ENCODE results near the gene LYRM4.

LYRM4 gene

DNA sequence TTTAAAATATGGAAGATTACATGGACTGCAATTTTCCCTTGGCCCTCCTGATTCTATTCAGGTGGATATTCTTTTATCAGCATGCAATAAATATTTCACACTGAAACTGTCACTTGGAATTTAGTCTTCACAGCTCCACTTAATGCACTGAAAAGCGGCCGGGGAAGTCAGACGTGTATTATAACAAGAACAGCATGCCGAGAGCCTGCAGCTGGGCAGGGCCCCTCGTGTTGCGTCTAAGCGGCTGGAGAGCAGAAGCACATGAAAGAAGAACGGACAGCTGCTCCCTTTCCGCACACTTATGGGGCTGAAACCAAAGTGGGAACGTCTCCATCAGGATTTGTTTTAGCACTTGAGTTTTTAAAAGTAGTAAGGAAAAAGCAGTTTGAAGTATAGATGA is 57.2 kb downstream of the LYRM4 start:
- DNase-seq, result no peak

DNA sequence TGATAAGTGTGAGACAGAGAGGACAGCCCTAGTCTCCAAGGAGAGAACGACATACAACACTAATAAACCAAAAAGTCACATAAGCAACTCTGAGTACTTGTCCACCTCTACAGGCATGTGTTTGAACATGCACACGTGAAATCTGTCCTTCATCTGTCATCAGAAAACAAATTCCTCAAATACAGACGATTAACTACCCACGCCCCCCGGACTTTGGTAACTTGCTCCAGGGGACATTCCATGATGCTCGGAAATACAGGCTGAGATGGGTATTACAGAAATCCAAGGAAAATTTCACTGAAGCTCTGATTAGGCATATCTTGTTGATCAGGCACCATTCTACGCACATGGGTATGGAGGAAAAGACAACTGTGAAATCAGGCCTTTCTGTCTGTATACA is 57.8 kb downstream of the LYRM4 start:
- no peak for DNase-seq

DNA sequence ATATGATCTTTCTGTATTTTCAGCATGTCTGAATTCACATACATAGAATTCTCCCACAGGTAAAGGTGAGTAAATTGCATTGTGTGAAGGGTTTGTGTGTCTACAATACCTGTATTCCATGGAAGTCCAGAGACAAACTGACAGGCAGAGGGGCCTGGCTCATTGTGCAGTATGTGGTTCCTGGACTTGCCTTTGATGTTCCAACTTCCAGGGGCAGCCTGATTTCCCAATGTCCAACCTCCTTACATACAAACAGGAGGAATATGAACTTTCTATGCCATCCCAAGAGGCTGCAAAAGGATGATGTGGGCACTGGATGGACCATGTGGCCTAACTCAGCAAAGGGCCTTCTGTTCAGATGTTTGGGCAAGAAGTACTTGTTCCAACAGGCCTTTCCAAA is 58.5 kb downstream of the LYRM4 start:
- DNase-seq, result no peak

DNA sequence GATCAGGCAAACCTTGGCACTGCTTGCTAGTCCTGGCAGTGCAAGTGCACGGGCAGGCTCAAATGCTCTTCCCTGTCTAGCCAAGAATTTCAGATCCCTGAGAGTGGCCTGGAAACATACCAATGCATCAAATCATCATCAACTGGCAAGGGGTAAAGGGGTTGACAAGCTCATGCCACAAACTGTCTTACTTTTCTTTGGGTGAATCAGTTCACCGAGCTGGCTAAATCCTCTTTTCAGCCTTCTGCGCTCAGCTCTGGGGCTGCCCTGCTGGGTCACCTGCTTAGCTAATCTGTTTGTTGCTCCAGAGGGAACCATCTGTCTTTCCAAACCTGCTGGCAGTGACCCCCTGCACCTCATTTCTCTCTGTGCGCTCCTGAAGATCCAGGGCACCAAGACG is 59.5 kb downstream of the LYRM4 start:
- DNase-seq, result no peak

DNA sequence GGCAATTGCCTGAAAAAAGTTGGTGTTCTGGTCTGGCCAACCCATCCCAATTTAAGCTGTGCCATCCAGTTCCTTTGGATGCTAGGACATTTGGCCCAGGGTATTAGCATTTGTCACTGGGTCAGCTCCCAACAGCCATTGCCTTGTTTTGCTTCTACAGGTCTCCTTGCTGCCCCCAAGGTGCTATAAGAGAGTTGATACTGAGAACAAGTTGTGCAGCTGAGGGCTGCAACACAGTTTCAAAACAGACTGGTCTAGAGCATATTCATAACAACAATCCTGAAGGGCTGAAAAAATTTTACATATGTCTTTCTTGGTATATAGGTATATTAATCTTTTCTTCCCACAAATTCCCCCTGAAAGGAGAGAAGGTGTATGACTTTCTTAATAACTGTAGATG is 61.0 kb downstream of the LYRM4 start:
- no peak for DNase-seq

DNA sequence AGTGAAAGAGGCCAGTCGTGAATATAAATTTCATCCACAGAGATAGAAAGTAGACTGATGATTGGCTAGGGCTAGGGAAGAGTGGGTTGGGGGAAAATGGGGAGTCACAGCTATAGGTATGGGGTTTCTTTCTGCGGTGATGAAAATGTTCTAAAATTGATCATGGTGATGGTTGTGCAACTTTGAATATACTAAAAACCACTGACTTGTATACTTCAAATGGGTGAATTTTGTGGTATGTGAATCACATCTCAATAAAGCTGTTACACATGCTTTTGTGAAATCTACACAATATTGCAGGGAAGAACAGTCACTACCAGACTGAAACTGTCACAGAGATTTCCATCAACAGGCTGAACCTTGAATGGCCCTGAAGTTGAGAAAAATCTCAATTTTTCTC is 61.5 kb downstream of the LYRM4 start:
- no peak for DNase-seq

DNA sequence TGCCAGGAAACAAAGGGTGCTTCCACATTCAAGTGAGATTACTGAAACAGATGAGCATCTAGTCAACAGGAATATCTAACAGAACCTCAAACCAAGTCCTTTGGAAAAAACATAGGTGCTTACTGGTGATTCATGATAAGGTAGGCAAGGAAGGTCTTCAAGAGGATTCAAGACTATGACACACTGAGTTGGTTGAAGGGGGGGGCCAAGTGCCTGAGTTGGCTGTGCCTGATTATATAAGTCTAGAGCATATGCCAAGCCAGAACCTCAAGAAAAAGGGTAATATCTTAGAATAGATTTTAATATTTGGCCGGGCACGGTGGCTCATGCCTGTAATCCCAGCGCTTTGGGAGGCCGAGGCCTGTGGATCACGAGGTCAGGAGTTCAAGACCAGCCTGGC is 63.7 kb downstream of the LYRM4 start:
- DNase-seq, result no peak

DNA sequence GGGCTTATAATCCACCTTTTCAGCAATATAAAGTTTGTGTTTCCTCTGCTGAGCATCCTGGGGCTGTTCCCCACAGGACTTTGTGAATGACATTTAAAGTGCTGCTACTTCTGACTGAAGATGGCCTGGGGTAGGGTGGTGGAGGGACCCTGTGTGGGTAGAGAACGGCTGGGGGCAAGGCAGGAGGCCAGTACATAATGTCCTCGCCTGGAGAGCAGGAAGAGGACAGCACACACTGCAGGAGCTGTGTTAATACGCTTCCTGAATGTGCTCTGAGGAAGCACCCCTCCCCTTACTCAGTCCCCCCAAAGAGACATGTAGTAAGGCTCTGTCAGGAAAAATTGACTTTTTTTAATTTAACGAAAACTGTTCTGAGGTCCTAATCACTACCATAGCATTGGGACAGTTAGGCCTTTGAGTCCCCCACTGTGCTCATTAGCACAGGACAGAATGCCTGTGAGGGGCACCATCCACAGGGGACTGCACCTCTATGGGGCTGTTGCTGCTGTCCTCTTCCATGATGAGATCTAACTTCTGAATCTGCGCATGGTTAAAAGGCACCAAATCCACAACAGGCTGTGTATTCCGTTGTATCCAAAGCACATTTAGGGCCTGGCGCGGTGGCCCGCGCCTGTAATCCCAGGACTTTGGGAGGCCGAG is 68.5 kb downstream of the LYRM4 start:
- no peak for DNase-seq

DNA sequence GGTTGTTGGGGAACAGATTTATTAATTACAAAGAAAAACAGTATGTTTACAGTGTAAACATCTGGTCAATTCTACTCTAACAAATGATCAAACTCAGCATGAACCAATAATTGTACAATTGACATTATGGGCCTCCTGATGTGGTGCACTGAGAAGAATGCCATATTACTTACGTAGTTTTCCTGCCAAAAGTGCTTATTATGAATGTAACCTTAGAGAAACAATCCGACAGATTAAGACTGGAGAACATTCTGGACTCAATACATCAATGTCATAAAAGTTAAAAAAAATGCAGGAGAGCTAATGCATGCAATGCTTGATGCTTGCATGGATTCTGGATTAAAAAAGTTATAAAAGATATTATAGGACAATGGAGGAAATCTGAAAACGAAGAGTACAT is 69.0 kb downstream of the LYRM4 start:
- no peak for DNase-seq

DNA sequence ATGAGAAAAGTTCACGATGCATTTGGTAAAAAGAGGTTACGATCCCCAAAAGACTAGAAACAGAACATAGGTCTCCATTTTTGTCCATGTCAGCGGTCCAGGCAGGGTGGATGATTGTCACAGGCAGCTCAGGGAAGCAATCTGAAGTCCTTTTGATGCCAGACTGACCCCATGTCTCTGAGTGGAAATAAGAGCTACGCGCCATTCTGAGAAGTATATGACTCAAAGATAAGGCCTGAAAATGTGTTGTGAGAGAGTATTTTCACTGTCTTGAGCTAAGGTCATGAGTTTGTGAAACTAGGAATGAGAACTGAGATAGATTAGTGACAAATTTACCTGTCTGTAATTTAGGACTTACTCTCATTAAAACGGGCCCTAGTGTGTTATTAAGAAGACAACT is 69.5 kb downstream of the LYRM4 start:
- no peak for DNase-seq

DNA sequence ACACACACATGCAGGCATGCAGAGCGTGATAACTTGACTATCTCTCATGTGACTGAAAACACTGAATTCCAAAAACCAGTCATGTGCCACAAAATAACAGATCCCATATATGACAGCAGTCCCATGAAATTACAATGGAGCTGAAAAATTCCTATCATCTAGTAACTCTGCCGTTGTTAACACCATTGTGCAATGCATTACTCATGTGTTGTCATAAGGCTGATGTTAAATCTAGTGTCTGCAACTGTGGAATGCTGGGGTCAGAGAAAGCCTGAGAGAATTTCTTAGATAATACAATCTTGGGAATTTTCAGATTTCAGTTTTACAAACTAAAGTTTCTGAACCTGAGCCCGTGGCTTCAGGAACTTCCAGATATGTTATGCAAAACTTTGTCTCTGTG is 70.2 kb downstream of the LYRM4 start:
- DNase-seq, result no peak

DNA sequence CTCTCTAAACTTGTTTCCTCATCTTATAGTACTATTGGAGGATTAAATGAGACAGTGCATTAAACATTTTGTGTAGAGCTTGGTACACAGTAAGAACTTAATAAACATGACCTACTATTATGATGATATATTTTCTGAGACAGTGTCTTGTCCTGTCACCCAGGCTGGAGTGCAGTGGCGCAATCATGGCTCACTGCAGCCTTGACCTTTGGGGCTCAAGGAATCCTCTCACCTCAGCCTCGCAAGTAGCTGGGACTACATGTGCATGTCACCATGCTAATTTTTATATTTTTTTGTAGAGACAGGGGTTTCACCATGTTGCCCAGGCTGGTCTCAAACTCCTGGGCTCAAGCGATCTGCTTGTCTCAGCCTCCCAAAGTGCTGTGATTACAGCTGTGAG is 72.1 kb downstream of the LYRM4 start:
- no peak for DNase-seq

DNA sequence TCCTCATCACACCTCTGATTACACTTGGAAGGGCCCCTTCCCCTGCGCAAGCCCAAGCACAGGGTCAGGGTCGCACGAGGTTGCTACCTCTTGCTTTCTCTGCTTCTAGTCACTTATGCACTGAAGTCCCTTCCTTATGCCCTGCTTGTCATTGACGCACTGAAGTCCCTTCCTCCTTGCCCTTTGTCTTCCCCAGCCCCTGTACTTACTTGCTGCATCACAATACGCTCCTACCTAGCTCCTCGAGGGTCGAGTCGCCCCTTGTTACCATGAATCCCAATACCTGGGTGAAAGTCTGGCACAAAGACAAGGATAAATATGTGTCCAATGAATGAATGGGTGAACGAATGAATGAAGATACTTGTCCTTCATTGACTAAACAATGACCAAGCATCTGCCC is 75.9 kb downstream of the LYRM4 start:
- DNase-seq, result no peak

DNA sequence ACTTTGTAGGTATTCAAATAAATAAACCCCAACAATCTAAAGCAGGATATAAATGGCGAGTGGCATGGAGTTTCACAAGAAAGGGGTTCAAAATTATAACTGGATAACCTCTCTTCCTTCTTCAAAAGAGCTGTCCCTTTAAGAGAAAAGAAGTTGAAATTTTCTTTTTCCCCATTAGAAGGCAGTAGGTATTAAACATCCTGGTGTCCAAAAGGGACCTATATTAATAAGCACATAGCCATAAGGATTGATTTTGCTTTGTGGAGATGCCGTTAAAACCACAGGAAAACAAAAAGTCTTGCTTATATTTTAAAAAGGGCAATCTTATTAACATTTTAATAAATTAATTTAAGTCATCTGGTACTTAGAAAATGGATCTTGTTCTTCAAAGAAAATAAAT is 76.5 kb downstream of the LYRM4 start:
- DNase-seq, result no peak

DNA sequence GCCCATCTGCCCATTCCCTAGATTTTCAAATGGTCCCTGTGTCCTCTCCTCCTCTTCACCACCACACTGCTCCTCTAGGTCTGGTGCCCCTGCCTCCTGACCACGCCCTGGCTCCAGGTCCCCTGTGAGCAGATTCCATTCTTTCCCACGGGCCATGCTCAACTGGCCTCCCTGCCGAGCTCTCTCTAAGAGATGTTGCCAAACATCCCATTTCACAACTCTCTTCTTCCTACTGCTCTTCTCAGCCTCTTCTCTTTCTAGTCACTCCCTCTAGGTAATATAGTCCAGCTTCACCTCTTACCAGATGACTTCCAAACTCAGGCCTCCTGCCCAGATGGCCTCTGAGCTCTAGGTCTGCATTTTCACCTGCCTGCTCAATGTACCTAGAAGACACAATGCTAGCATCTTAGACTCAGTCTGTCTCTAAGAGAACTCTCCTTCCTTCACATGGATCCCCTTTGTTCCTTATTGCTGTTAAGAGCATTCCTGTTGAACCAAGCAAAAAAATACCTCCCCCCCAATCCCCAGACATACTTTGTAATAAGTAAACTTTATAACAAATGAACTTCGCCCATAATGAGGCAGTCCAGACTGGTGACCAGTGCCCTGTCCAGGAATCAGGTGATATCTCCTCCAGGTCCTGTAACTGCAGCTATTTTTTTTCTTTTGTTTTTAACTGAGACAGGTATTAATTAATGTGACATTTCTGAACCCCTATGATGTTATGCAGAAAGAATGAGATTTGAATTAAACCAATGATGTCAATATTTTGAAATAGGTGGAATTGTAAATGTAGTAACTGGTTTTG is 79.0 kb downstream of the LYRM4 start:
- no peak for DNase-seq

DNA sequence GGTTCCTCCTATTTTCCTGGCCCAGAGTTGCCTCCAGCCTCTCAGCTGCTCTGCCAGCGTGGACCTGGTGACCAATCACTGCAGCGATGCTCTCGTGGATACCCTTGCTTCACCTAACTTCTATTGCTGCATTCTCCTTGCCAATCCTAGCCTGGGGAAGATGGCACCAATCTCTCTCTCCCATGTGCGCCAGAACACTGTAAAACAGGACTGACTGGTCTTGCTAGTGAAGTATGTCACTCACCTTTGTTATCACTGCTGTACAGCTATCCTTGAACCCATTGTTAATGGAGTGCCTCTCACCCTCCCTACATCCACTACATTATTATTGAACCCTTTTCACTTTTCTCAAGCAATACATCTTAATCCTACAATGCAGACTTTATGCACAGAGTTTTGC is 80.1 kb downstream of the LYRM4 start:
- DNase-seq, result no peak

DNA sequence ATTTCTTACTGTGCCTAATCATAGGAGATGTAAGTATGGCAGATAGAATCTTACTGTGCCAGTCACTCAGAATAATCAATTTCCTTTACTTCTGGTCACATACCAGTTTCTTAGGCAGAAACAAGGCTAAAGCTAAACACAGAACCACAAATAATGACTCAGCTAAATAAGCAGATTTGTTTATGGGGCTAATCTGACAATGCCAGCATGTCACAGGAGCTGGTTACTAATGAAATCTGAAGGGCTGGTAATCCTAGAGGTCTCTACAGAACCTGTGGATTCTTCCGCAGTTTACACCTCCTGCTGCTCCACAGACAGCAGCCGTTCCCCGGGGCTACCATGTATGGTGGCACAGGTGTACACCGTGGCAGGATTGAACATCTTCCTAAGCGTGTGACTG is 80.8 kb downstream of the LYRM4 start:
- DNase-seq, result no peak

DNA sequence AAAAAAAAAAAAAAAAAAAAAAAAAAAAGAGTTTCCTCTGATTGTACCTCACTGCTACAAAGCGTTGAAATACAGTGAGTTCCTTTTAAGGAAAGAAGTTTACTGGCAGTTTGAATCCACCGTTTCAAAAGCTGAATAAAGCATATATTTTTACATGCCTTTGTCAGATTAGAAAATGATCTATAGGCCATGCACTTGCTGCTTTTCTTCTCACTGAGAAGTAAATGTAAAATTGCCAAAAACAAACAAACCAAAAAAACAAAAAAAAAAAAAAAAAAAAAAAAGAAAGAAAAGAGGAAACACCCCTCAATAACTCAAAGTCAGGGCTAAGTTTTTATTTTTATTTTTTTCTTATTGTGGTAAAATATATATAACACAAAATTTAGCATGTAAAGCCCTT is 81.9 kb downstream of the LYRM4 start:
- DNase-seq, result no peak

DNA sequence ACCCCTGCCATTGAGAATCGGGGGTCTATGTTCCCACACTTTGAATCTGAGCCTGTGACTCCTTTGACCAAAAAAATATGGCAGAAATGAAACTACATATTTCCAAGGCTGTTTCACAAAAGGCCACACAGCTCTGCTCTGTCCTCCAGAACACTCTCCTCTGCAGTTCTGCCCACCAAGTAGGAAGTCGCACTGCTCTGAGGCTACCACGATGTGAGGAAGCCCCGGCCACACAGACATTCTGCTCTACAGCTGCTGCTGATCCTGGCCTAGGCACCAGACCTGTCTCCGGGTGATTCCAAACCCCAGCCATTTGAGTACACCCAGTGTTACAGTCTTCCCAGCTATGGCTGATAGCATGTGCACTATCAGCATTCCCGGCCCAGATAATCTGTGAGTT is 85.1 kb downstream of the LYRM4 start:
- no peak for DNase-seq

DNA sequence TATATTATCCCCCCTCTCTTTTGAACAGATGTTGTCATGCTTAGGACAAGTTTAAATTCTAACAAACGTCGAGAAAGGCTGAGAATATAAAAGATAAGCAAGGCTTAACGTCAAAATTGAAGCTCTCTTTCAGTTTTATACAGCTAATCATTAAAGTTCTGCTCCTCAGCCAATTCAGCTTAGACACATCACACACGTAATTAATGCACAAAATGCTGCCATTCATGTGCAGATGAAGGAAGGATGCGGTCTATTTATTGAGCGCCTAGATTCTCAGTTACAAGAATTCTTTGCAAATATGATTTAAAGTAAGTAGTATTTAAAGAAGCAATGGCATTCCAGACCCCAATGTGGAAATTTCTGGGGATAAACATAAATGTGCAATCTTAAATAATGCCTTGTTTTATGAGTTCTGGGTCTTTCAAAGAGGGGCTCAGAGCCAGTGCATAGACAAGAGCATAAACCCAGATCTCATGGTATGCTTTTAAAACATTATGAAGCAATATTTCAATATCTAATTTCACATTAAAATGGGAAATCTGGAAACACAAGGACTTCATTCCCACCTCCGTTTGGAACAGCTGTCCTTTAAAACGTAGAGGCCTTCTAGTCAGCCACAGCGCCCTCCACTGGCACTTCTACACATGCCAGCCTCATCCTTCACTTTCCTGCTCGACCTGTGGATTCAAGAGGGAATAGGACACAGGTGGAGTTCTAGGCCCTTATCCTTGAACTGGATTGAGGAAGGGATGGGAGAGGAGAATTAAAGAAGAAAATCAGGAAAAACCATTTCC is 85.8 kb downstream of the LYRM4 start:
- no peak for DNase-seq

DNA sequence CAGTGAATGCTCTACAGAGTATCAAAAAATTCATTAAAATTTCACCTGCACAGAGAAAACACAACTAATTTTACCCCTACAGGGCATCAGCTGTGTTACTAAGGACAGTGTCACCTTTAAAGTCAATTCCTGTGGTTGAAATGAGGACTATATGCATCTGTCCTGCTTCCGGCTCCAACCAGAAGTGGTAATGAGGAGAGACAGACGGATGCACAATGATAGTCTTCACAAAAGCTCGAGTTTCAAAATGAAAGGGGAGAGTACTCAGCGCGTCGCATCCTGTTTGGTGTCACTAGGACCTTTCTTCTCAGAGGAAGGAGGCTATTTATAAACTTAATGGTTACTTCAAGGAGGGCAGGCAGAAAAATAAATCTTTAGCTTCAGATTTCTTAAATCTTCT is 86.5 kb downstream of the LYRM4 start:
- no peak for DNase-seq

DNA sequence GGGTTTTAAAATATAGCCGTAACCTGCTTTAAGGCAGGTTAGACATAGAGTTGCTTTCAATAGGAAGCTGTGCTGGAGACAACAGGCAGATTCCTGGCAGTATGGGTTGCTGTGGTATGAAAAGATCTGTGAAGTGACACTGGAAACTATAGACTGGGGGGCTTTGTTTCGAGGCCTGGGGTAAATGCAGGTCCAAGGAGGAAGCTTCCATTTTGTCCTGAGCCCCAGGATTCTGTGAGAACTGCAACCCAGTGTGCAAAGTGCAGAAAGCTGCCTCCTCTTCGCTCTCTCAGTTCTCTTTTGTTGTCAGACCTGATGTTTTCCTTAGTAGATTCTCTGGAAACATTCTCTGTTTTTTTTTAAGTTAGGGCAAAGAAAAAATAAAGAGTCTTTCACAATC is 86.9 kb downstream of the LYRM4 start:
- no peak for DNase-seq

DNA sequence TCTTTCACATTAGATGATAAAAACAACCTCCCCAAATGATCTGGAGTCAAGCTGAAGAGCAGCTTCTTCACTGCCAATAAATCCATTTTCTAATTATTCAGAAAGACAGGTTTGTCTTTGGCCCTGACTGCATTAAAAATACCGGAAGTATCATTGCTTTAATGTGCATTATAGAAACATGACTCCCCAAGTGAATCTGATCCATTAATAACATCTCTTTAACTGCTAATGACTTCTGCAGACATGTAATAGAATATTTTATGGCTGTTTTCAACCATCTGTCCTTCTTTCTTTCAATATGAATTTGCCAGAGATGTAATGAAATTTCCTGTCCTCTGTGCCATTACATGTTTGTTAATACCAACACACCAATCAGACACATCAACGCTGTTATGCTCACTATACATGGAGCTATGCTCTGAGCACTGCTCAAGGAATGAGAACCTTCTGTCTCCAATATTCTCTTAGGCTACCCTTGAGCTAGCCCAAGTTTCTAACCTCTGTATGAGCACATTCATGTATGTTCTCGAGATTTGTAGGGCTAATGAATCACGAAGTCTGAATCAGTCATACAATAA is 87.8 kb downstream of the LYRM4 start:
- DNase-seq, result no peak

Measured in SIG-M5 (cell line).